K562 (cell line): Measurements from ENCODE around the gene TGFBR2. TPM values are rescaled to one million over a fixed set of nuclear protein-coding genes. Genes with fewer than 3 reads are reported as not detected.

Experiments
- ATAC-seq: fragments of 200-7000 bp; cut with Tn5 transposase; 3 replicates; pipeline ENCODE4 v1.9.1; 2020; ENCODE audit warnings: moderate library complexity
- BruUV-seq: library from RNA; stranded (reverse); fragments of 400-500 nt; replicated peaks from 2 replicates; lab custom pipeline; 2021; lab: Mats Ljungman, UMichigan
- CTCF ChIA-PET: fragments of 300-600 bp; formaldehyde crosslinking; extraction: SDS; loops from one replicate; lab custom pipeline; 2021; ENCODE audit warnings: low intra/inter-chr PET ratio; lab: Yijun Ruan, JAX
- POLR2A ChIA-PET: fragments of 300-600, 350-650 bp; sonication (Branson Sonifier 250); formaldehyde crosslinking; extraction: SDS; loops from one replicate; lab custom pipeline; 2021; ENCODE audit warnings: antibody characterized with exemption, inconsistent platforms; lab: Yijun Ruan, JAX
- DNase-seq, 4 experiments: peaks; one replicate each; pipeline versions ENCODE4 v3.0.0 to v3.0.0-alpha.2; 2011 to 2018; ENCODE audit warnings: low spot score in 3 of 4, mixed read lengths in 3 of 4; ENCODE audit errors: extremely low read depth in 1 of 4
- FAIRE-seq: peaks from 2 replicates; lab custom pipeline; 2011; peaks lifted over from hg19 to GRCh38; lab: Jason Lieb, UNC
- H2AFZ ChIP-seq: 2 replicates; pipeline ENCODE4 v1.6.0; 2011; ENCODE audit warnings: low read depth, low read length, control low read depth, inconsistent platforms
- H3K27ac ChIP-seq: fragments of 200-600 bp; 3 replicates; pipeline ENCODE4 v1.8.0; 2011; ENCODE audit warnings: low read depth, mild to moderate bottlenecking, control low read depth, inconsistent platforms, low read length, moderate library complexity, mixed read lengths; ENCODE audit errors: extremely low read depth
- H3K27me3 ChIP-seq, 2 experiments: fragments of 300-600 bp in 1 of 2; 2 replicates in 1 of 2; 3 replicates in 1 of 2; pipeline versions ENCODE4 v1.6.0 to v1.8.0; 2011; ENCODE audit warnings: inconsistent platforms in 2 of 2, low read length in 2 of 2, mild to moderate bottlenecking in 1 of 2, mixed read lengths in 1 of 2, moderate library complexity in 1 of 2; ENCODE audit not compliant: control insufficient read depth in 2 of 2, insufficient read depth in 2 of 2
- H3K36me3 ChIP-seq: fragments of 300-600 bp; 3 replicates; pipeline ENCODE4 v1.8.0; 2011; ENCODE audit warnings: mild to moderate bottlenecking, low read length, inconsistent platforms; ENCODE audit not compliant: control insufficient read depth, insufficient read depth
- H3K4me1 ChIP-seq, 2 experiments: fragments of 200-600 bp in 1 of 2; replicated peaks in 1 of 2; 2 replicates in 1 of 2; 3 replicates in 1 of 2; pipeline versions ENCODE4 v1.5.1 to v1.8.0; 2011; ENCODE audit warnings: inconsistent platforms in 2 of 2, low read length in 2 of 2, mild to moderate bottlenecking in 1 of 2, mixed read lengths in 1 of 2, moderate library complexity in 1 of 2; ENCODE audit not compliant: control insufficient read depth in 2 of 2, insufficient read depth in 2 of 2
- H3K4me2 ChIP-seq: 2 replicates; pipeline ENCODE4 v1.6.1; 2011; ENCODE audit warnings: low read length, control low read depth, inconsistent platforms, mixed read lengths; ENCODE audit not compliant: insufficient read depth
- H3K4me3 ChIP-seq: fragments of 200-600 bp; sonication (generic), shearing (Covaris generic); 2 replicates; pipeline ENCODE4 v1.5.1; 2016; ENCODE audit warnings: control low read depth, inconsistent platforms
- H3K79me2 ChIP-seq: fragments of 200-600 bp; 3 replicates; pipeline ENCODE4 v1.8.0; 2011; ENCODE audit warnings: low read length, inconsistent platforms; ENCODE audit not compliant: control insufficient read depth, insufficient read depth
- H3K9ac ChIP-seq, 2 experiments: 2 replicates each; pipeline versions ENCODE4 v1.6.0 to v1.6.1; 2011; ENCODE audit warnings: low read depth in 2 of 2, low read length in 2 of 2, control low read depth in 1 of 2, inconsistent platforms in 1 of 2, mild to moderate bottlenecking in 1 of 2, mixed read lengths in 1 of 2; ENCODE audit not compliant: insufficient read depth in 1 of 2
- H3K9me1 ChIP-seq: one replicate; pipeline ENCODE4 v1.6.0; 2011; ENCODE audit warnings: inconsistent platforms, mild to moderate bottlenecking, low read length, moderate library complexity; ENCODE audit not compliant: control insufficient read depth, insufficient read depth
- H3K9me3 ChIP-seq: replicated peaks from 2 replicates; pipeline ENCODE4 v1.5.1; 2011; ENCODE audit warnings: low read depth, low read length, inconsistent platforms; ENCODE audit not compliant: control insufficient read depth, insufficient read depth
- H4K20me1 ChIP-seq: replicated peaks from 2 replicates; pipeline ENCODE4 v1.6.1; 2011; ENCODE audit warnings: low read length, inconsistent platforms, mixed read lengths; ENCODE audit not compliant: control insufficient read depth, insufficient read depth
- GABPB2 ChIP-seq: fragments of 250-450 bp; sonication (Bioruptor Pico); conservative IDR thresholded peaks from 2 replicates; pipeline ENCODE4 v1.5.1; 2021; ENCODE audit warnings: mild to moderate bottlenecking
- IRF9 ChIP-seq: fragments of 450-650 bp; IDR thresholded peaks from 2 replicates; pipeline ENCODE4 v1.6.1; 2016; ENCODE audit warnings: missing biosample characterization, missing genetic modification characterization
- POLR2A ChIP-seq: fragments of 450-650 bp; conservative IDR thresholded peaks from 2 replicates; pipeline ENCODE4 v1.6.1; 2016
- POLR2AphosphoS2 ChIP-seq: IDR thresholded peaks from 2 replicates; pipeline ENCODE4 v1.6.1; 2012; ENCODE audit warnings: low read length, improper control_type of control experiment
- RHOXF2B ChIP-seq: fragments of 250-450 bp; sonication (Bioruptor Pico); conservative IDR thresholded peaks from 2 replicates; pipeline ENCODE4 v1.5.1; 2021
- USF1 ChIP-seq: sonication (generic); formaldehyde crosslinking; IDR thresholded peaks from 2 replicates; pipeline ENCODE4 v1.9.0; 2022; ENCODE audit warnings: mild to moderate bottlenecking, missing genetic modification reagents
- ZHX1 ChIP-seq: fragments of 150-350 bp; conservative IDR thresholded peaks from 2 replicates; pipeline ENCODE4 v1.6.1; 2014; ENCODE audit warnings: low read length
- WGBS: fragments of 100-300 bp; shearing (Covaris generic); methylation state at CpG from one replicate; pipeline ENCODE4 v1.1.6; 2016; ENCODE audit warnings: low coverage, mixed read lengths; ENCODE audit not compliant: insufficient coverage; ENCODE audit errors: missing lambda C conversion rate; 5-methylcytosine and 5-hydroxymethylcytosine counted together
- in situ Hi-C: fragments of 300-500 bp; cut with MboI; formaldehyde crosslinking; loops from 4 replicates; pipeline ENCODE4 v1.15.0; 2018; ENCODE audit warnings: inconsistent platforms, mixed read lengths
- intact Hi-C: fragments of 100-400 bp; cut with micrococcal nuclease; formaldehyde crosslinking; loops from 2 replicates; pipeline ENCODE4 v1.14.2; 2022
- polyA plus RNA-seq, 8 experiments: library from polyadenylated mRNA; depleted of rRNA in 4 of 8; stranded (reverse) in 5 of 8; unstranded in 3 of 8; fragments of >200 nt; fragmentation: Nextera tagmentation in 2 of 8; fragmentation: Illumina TruSeq in 1 of 8; extraction: Ambion mirVana in 2 of 8; extraction: Trizol in 1 of 8; gene quantifications; 2 replicates each; pipeline versions ENCODE4 v1.2.1 to v1.2.3, GENCODE V29; 2011 to 2014; ENCODE audit warnings: inconsistent platforms in 1 of 8, missing spikeins in 1 of 8
- total RNA-seq, 7 experiments: library from RNA; depleted of rRNA in 6 of 7; stranded (reverse); fragments of >200 nt in 6 of 7; fragmentation: Illumina TruSeq in 2 of 7; extraction: Trizol in 2 of 7; gene quantifications; 2 replicates each; pipeline versions ENCODE4 v1.2.1 to v1.2.3, GENCODE V29; 2011 to 2021; ENCODE audit warnings: low replicate concordance in 1 of 7

Gene TGFBR2
- total and polyA plus RNA-seq, 9 of the 15 experiments (the other 6 are each of a cell fraction or from before 2014, with no cell fraction given) = 0.11 to 0.84 (median 0.24) TPM

- Histone ChIP-seq H3K9me3 (no peaks in the 10 kb centered on the region; the same call in 1 of the 2 replicates), H3K4me2 (no peak overlapping the region), H3K27me3 (no peaks in the 10 kb centered on the region), H3K9ac (no peak overlapping the region), H3K27ac (no peak overlapping the region), H2AFZ (no peak overlapping the region), H3K36me3 (no peaks in the 10 kb centered on the region), H3K79me2 (no peaks in the 10 kb centered on the region), H3K9me1 (no peaks in the 10 kb centered on the region), H3K4me1 (peaks cover 0 to 5% of the 10 kb centered on the region in 2 experiments; a peak in 1 of 5 replicates), H3K4me3 (no peak overlapping the region), H4K20me1 (no peaks in the 10 kb centered on the region)
- no TSS peak for BruUV-seq
- ATAC-seq (no peak), FAIRE-seq (no peak), DNase-seq (no peak)
- WGBS = 0% methylated on average over 6 of the region's 7 CpGs
- CTCF ChIA-PET = no interaction called here
- POLR2A ChIA-PET = interaction anchor here (0.7 kb wide), 1 partner anchor 710 kb away, joined by 3 read pairs; no protein-coding TSS in a partner anchor
- intact Hi-C loops (no loop called here), in situ Hi-C loops (no loop called here)
- TF ChIP-seq RHOXF2B (no peak), ZHX1 (no peak), IRF9 (no peak), USF1 (CRISPR knock-in tag) (no peak), POLR2A (no peak), GABPB2 (CRISPR knock-in tag) (no peak), POLR2AphosphoS2 (no peak)
Measured at GRCh38 chr3:30611613-30612436, 5.4 kb downstream of the TGFBR2 start.
